ENCODE data around the gene DCAF15. TPM values are rescaled to one million over a fixed set of nuclear protein-coding genes. Genes with fewer than 3 reads are reported as not detected.

DCAF15 gene
- polyA plus RNA-seq, 3 donors = 2.8 to 116 (median 3.4) TPM

- intact Hi-C loops (cut with micrococcal nuclease) = no loop called here
- H3K27ac Mint-ChIP-seq = peak overlapping the region in 3 of 7 donors; percentile 15 to 72 (median 25)
- H3K9me3 Mint-ChIP-seq = no peaks in the 10 kb centered on the region
- Histone ChIP-seq H3K79me2 (ENCODE audit: insufficient read depth, low read length) (peaks cover 4% of the 10 kb centered on the region), H3K36me3 (replicated peaks in 1 of 2; ENCODE audit: control insufficient read depth in 1 of 2, insufficient read depth in 2 of 2, low read length in 2 of 2) (peaks cover 8 to 31% of the 10 kb centered on the region in 2 donors), H3K4me2 (replicated peaks; ENCODE audit: extremely low read depth, low read length, poor library complexity, severe bottlenecking) (no peak overlapping the region), H3K27me3 (ENCODE audit: control insufficient read depth in 2 of 2, insufficient read depth in 2 of 2, low read length in 2 of 2) (no peaks in the 10 kb centered on the region), H2AFZ (ENCODE audit: insufficient read depth, low read depth, low read length, poor library complexity, severe bottlenecking) (no peak overlapping the region), H3K9me3 (replicated peaks in 1 of 2; ENCODE audit: control insufficient read depth in 1 of 2, insufficient read depth in 1 of 2, low read length in 2 of 2) (no peaks in the 10 kb centered on the region), H3K4me1 (ENCODE audit: control insufficient read depth in 1 of 2, insufficient read depth in 2 of 2, low read length in 2 of 2) (peaks cover 46 to 64% of the 10 kb centered on the region in 2 donors), H4K20me1 (ENCODE audit: insufficient read depth, low read length) (no peaks in the 10 kb centered on the region), H3K27ac (ENCODE audit: low read depth in 1 of 2, low read length in 2 of 2) (no peak overlapping the region), H3K4me3 (replicated peaks in 1 of 3; ENCODE audit: low read depth in 2 of 3, low read length in 3 of 3) (no peak overlapping the region), H3K9ac (ENCODE audit: insufficient read depth, low read length, poor library complexity, severe bottlenecking) (no peak overlapping the region)
- TF ChIP-seq CTCF (IDR thresholded peaks at IDR 0.05) = no peak
- H3K4me3 Mint-ChIP-seq = no peak overlapping the region
- H3K36me3 Mint-ChIP-seq = peaks cover 26 to 43% of the 10 kb centered on the region in 2 donors
- H3K4me1 Mint-ChIP-seq = peaks cover 48% of the 10 kb centered on the region
- H3K27me3 Mint-ChIP-seq (ENCODE audit: low read depth in 3 of 3) = peaks cover 0 to 3% (median 1%) of the 10 kb centered on the region in 3 donors
- DNase-seq = no peak
- WGBS (ENCODE audit: insufficient coverage) = 80% methylated on average over 2 of the region's 5 CpGs
Measured at GRCh38 chr19:13981021-13981420, 28.7 kb downstream of the DCAF15 start.

DNA sequence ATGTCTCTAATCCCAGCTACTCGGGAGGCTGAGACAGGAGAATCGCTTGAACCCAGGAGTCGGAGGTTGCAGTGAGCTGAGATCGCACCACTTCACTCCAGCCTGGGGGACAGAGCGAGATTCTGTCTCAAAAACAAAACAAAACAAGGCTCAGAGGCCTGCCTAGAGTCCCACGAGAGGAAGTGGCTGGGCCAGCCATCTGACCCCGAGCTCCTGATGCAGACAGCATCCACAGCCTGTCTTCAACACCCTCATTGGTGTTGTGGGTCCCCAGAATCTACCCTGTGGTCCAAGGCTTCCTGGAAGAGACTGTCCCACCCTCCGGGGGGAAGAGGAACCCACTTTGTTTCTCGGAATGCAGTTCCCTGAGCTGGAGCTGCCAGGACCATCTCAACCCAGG lies 29.2 kb downstream of the DCAF15 start:
- no peak overlapping the region for H2AFZ ChIP-seq (ENCODE audit: insufficient read depth, low read depth, low read length, poor library complexity, severe bottlenecking)
- no peak for DNase-seq
- no peak overlapping the region for H3K27ac ChIP-seq (ENCODE audit: low read depth in 1 of 2, low read length in 2 of 2)
- Mint-ChIP-seq H3K27me3 (ENCODE audit: low read depth in 3 of 3) (peaks cover 0 to 3% (median 1%) of the 10 kb centered on the region in 3 donors), H3K27ac (peak overlapping the region in 2 of 7 donors; percentile 42 to 72), H3K9me3 (no peaks in the 10 kb centered on the region), H3K4me3 (no peak overlapping the region), H3K36me3 (peaks cover 23 to 38% of the 10 kb centered on the region in 2 donors), H3K4me1 (peaks cover 52% of the 10 kb centered on the region)
- H3K79me2 ChIP-seq (ENCODE audit: insufficient read depth, low read length) = peaks cover 4% of the 10 kb centered on the region
- no peaks in the 10 kb centered on the region for H3K9me3 ChIP-seq (replicated peaks in 1 of 2; ENCODE audit: control insufficient read depth in 1 of 2, insufficient read depth in 1 of 2, low read length in 2 of 2)
- H3K27me3 ChIP-seq (ENCODE audit: control insufficient read depth in 2 of 2, insufficient read depth in 2 of 2, low read length in 2 of 2) = no peaks in the 10 kb centered on the region
- peaks cover 50 to 68% of the 10 kb centered on the region in 2 donors for H3K4me1 ChIP-seq (ENCODE audit: control insufficient read depth in 1 of 2, insufficient read depth in 2 of 2, low read length in 2 of 2)
- no peak for TF ChIP-seq CTCF (IDR thresholded peaks at IDR 0.05)
- H3K4me2 ChIP-seq (replicated peaks; ENCODE audit: extremely low read depth, low read length, poor library complexity, severe bottlenecking) = no peak overlapping the region
- H3K36me3 ChIP-seq (replicated peaks in 1 of 2; ENCODE audit: control insufficient read depth in 1 of 2, insufficient read depth in 2 of 2, low read length in 2 of 2) = peaks cover 4 to 27% of the 10 kb centered on the region in 2 donors
- H3K4me3 ChIP-seq (replicated peaks in 1 of 3; ENCODE audit: low read depth in 2 of 3, low read length in 3 of 3) = no peak overlapping the region
- WGBS (ENCODE audit: insufficient coverage) = 83% methylated on average over 4 of the region's 9 CpGs
- H3K9ac ChIP-seq (ENCODE audit: insufficient read depth, low read length, poor library complexity, severe bottlenecking) = no peak overlapping the region
- intact Hi-C loops (cut with micrococcal nuclease) = no loop called here
- H4K20me1 ChIP-seq (ENCODE audit: insufficient read depth, low read length) = no peaks in the 10 kb centered on the region
